ENCODE results near the gene NMD3.
"Not testable (repeated sequence)": the region's sequence is repeated elsewhere in the genome, so short reads cannot be mapped to it uniquely, and the experiment has no call there.

GRCh38 chr3:161181371-161181770 is 39.7 kb upstream of the NMD3 start:
- not testable (repeated sequence) for TF ChIP-seq CTCF (IDR thresholded peaks at IDR 0.05); RAD21 (IDR thresholded peaks at IDR 0.05; ENCODE audit: low read length); GATA2 (CRISPR knock-in tag; IDR thresholded peaks at IDR 0.05); SMC3 (IDR thresholded peaks at IDR 0.05; ENCODE audit: low read depth, low read length); TAF1 (IDR thresholded peaks at IDR 0.05; ENCODE audit: borderline replicate concordance, low read depth, low read length); FOSL2 (IDR thresholded peaks at IDR 0.05; ENCODE audit: borderline replicate concordance, low read depth)

Data from SK-N-SH (cell line).